GM10847 (cell line): ENCODE measurements around the gene RDH5.

Experiments used
- POLR2A ChIP-seq: IDR thresholded peaks from 2 replicates; pipeline ENCODE4 v1.6.1; 2011; ENCODE audit not compliant: insufficient read length; ENCODE audit errors: extremely low read depth

RDH5 gene

DNA sequence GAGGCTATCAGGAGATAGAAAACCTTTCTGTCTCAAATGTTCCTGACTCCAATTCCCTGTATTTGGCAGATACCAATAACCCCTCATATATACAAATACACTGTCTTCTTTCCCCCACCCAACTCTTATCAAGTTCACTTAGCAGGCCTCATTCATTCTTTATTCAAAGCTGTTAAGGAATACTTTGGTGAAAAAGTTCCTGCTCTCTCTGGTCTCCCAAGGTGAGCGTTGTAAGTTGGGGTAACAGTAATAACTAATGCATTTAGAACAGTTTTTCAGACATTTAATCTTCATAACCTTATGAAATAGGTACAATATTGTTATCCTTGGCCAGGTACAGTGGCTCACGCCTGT is 18.8 kb downstream of the RDH5 start:
- TF ChIP-seq POLR2A: no peak

- TF ChIP-seq POLR2A: no peak
These were observed 21.9 kb downstream of the RDH5 start for GRCh38 chr12:55741931-55742680.

GRCh38 chr12:55742719-55743405 is 22.7 kb downstream of the RDH5 start, which contains the start of gene GDF11:
Gene GDF11, plus strand, starts transcription at chr12:55743122. Its CDS starts 195 bp downstream, at chr12:55743317.
- TF ChIP-seq POLR2A: no peak

DNA sequence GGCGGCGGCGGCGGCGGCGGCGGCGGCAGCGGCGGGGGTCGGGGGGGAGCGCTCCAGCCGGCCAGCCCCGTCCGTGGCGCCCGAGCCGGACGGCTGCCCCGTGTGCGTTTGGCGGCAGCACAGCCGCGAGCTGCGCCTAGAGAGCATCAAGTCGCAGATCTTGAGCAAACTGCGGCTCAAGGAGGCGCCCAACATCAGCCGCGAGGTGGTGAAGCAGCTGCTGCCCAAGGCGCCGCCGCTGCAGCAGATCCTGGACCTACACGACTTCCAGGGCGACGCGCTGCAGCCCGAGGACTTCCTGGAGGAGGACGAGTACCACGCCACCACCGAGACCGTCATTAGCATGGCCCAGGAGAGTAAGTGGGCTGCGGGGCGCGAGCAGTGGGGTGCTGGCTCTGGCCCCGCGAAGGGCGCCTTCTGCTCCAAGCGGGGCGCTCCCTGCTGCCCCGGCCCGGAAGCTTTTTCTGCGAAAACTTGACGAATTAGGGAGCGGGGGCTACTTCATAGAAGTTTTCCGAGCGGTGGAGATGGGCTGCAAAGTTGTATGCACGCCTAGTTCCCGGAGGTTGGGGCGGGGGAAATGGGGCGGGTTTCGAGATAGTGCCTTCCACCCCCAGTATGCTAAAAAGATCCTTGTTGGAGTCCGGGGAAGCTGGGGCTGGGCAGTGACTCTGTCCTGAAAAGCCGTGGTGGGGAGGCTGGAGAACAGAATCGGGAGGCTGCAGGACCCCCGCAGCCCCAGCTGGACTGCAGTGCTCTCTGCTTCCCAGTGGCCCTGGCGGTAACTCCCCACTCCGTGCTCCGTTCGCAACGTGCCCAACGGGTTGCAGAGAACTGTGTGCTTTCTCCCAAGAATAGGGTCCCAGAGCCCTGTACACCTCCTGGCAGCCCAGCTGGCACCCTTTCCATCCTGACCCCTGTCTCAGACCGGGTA is 23.5 kb downstream of the RDH5 start:
- no peak for TF ChIP-seq POLR2A

GRCh38 chr12:55744340-55745030 is 24.3 kb downstream of the RDH5 start:
- no peak for TF ChIP-seq POLR2A

DNA sequence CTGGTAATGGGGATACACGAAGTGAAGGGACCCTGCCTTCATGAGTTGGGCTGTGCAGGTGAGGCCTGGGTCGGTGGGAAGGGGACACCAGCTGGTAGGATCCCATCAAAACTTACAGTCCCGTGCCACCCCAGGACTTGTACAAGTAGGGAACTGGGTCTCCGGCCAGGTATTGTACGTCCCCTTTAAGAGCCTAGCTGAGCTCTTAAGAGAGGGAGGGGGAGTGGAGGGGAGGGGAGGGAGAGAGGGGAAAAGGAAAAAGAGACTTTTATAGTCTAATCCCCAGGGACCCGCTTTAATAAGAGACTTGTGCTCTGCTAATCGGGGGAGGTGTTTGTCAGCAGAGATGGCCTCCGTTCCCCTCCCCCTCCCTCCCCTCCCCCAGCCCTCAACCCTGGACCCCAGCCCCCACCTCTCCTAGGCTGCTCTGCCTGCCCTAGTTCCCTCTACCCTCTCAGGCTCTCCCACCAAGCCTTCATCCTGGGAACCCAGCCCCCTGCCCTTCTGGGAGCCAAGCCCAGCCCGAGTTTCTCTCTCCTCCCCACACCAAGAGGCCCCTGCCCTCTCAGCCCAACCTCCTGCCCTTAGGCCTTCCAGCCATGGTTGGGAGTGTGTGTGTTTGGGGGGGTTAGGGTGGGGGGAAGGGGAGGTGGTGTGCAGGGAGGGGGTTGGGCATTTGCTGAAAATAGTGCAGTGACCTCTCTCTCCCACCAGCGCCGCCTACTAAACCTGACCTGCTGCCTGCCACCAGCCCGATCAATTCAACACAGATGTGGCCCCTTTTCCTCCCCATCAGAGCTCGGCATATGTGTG is 25.4 kb downstream of the RDH5 start:
- TF ChIP-seq POLR2A: no peak

- TF ChIP-seq POLR2A: no peak
These were observed 26.1 kb downstream of the RDH5 start for GRCh38 chr12:55746174-55746912.

- TF ChIP-seq POLR2A: no peak
These were observed 26.7 kb downstream of the RDH5 start for GRCh38 chr12:55746913-55747231.

DNA sequence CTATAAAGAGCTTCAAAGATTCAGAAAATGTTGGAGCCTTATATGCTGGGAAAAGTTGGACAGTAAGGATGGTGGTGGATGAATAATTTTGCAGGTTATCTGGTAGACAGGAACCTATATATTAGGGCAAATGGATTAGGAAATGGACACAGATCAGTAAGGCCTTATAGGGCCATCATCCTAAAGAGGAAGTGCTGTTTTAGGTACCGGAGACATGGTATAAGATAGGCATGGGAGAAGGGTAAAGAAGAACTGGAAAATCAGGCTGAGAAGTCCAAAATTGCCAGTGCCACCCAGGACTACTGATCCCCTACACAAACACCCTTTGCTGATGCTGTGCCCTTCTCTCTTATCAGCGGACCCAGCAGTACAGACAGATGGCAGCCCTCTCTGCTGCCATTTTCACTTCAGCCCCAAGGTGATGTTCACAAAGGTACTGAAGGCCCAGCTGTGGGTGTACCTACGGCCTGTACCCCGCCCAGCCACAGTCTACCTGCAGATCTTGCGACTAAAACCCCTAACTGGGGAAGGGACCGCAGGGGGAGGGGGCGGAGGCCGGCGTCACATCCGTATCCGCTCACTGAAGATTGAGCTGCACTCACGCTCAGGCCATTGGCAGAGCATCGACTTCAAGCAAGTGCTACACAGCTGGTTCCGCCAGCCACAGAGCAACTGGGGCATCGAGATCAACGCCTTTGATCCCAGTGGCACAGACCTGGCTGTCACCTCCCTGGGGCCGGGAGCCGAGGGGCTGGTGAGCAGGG is 28.2 kb downstream of the RDH5 start:
- no peak for TF ChIP-seq POLR2A

DNA sequence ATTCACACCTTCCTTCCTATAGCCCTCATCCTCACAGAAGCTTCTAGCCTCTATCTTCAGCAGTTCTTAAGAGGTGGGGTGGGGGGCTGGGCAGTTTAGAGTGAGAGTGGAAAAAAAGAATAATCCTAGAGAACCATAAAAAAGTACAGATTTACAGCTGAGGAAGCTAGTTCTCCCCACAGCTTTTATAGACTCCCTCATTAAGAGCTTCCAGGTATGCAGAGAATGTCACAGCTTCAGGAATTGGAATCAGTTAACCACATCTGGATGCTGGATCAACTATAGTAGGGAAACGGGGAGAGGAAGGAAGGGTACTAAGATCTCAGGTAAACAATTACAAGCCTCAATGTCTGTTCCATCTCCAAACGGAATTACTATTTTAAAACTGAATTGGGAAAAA is 35.1 kb downstream of the RDH5 start:
- TF ChIP-seq POLR2A: no peak

- no peak for TF ChIP-seq POLR2A
These were observed 37.5 kb downstream of the RDH5 start for GRCh38 chr12:55757701-55758100.

DNA sequence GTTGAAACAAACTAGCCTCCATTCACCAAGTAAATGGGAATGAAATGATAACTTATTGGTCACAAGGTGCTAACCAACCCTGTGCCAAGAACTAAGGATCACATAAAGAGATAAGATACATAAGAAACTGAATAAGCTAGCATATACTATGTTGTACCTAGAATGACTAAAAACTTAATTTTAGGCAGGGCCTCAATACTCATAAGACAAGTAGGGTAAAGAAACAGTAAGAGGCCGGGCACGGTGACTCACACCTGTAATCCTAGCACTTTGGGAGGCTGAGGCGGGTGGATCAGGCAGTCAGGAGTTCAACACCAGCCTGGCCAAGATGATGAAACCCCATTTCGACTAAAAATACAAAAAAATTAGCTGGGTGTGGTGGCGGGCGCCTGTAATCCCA is 40.5 kb downstream of the RDH5 start:
- no peak for TF ChIP-seq POLR2A

- no peak for TF ChIP-seq POLR2A
These were observed 42.5 kb downstream of the RDH5 start for GRCh38 chr12:55762646-55763045.
